Measurements from ENCODE around the gene SNRPF.

SNRPF gene

GRCh38 chr12:95862038-95862437, 3.3 kb downstream of the SNRPF start:
- TF ChIP-seq CTCF (conservative IDR thresholded peaks at IDR 0.05) (no peak), ZFX (IDR thresholded peaks at IDR 0.05) (no peak)
- H3K27ac ChIP-seq: no peak overlapping the region

GRCh38 chr12:95863337-95863736, 4.6 kb downstream of the SNRPF start:
- H3K27ac ChIP-seq: no peak overlapping the region
- TF ChIP-seq ZFX (IDR thresholded peaks at IDR 0.05): no peak
- no peak for TF ChIP-seq CTCF (conservative IDR thresholded peaks at IDR 0.05)

GRCh38 chr12:95870897-95871296, 12.1 kb downstream of the SNRPF start:
- TF ChIP-seq CTCF (conservative IDR thresholded peaks at IDR 0.05) (no peak), ZFX (IDR thresholded peaks at IDR 0.05) (no peak)
- no peak overlapping the region for H3K27ac ChIP-seq

- H3K27ac ChIP-seq: no peak overlapping the region
- no peak for TF ChIP-seq ZFX (IDR thresholded peaks at IDR 0.05)
- no peak for TF ChIP-seq CTCF (conservative IDR thresholded peaks at IDR 0.05)
These were observed 15.7 kb downstream of the SNRPF start for GRCh38 chr12:95874452-95874851.

- H3K27ac ChIP-seq: no peak overlapping the region
These were observed 18.9 kb downstream of the SNRPF start for GRCh38 chr12:95877622-95878021.

GRCh38 chr12:95880895-95881294, 22.1 kb downstream of the SNRPF start:
- no peak overlapping the region for H3K27ac ChIP-seq
- TF ChIP-seq CTCF (conservative IDR thresholded peaks at IDR 0.05) (no peak), ZFX (IDR thresholded peaks at IDR 0.05) (no peak)

More at GRCh38 chr12:95877622-95878021, 18.9 kb downstream of the SNRPF start:
- TF ChIP-seq CTCF (conservative IDR thresholded peaks at IDR 0.05) (no peak), ZFX (IDR thresholded peaks at IDR 0.05) (no peak)

- TF ChIP-seq ZFX (IDR thresholded peaks at IDR 0.05): no peak
- TF ChIP-seq CTCF (conservative IDR thresholded peaks at IDR 0.05): no peak
- no peak overlapping the region for H3K27ac ChIP-seq
These were observed 22.7 kb downstream of the SNRPF start for GRCh38 chr12:95881331-95881955.

All from C4-2B (cell line).